Gastrocnemius medialis (tissue), 4 donors: ENCODE data around the gene AKAP12.

Source experiments
- POLR2A ChIP-seq, 2 donors: fragments of 450-650 bp; IDR thresholded peaks; one replicate each; pipeline ENCODE4 v1.6.1; 2017; ENCODE audit warnings: antibody characterized with exemption in 2 of 2, mild to moderate bottlenecking in 2 of 2, moderate library complexity in 2 of 2
- TF ChIP-seq, protein P1 (sequence below), 5 experiments: fragments of 450-650 bp in 3 of 5; fragments of 200-600 bp in 2 of 5; sonication (generic) in 2 of 5; IDR thresholded peaks in 4 of 5; conservative IDR thresholded peaks in 1 of 5; 1 replicate in 4 of 5; 2 replicates in 1 of 5; pipeline ENCODE4 v1.5.1; 2016 to 2019; ENCODE audit warnings: antibody characterized with exemption in 5 of 5, mild to moderate bottlenecking in 3 of 5, moderate library complexity in 3 of 5

DNA sequence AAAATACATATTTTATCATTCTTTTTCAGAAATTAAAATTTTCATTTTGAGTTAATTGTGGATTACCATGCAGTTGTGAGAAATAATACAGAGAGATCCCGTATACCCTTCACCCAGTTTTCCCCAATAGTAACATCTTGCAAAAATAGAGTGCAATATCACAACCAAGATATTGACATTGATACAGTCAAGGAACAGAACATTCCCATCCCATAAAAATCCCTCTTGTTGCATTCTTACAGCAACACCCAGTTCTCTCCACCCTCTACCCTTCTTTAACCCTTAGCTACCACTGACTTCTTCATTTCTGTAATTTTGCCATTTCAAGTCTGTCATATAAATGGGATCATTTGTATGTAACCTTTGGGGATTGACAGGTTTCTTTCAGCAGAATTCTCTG, 6.9 kb upstream of the AKAP12 start:
- TF ChIP-seq, protein P1, sequence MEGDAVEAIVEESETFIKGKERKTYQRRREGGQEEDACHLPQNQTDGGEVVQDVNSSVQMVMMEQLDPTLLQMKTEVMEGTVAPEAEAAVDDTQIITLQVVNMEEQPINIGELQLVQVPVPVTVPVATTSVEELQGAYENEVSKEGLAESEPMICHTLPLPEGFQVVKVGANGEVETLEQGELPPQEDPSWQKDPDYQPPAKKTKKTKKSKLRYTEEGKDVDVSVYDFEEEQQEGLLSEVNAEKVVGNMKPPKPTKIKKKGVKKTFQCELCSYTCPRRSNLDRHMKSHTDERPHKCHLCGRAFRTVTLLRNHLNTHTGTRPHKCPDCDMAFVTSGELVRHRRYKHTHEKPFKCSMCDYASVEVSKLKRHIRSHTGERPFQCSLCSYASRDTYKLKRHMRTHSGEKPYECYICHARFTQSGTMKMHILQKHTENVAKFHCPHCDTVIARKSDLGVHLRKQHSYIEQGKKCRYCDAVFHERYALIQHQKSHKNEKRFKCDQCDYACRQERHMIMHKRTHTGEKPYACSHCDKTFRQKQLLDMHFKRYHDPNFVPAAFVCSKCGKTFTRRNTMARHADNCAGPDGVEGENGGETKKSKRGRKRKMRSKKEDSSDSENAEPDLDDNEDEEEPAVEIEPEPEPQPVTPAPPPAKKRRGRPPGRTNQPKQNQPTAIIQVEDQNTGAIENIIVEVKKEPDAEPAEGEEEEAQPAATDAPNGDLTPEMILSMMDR (IDR thresholded peaks at IDR 0.05 in 4 of 5, conservative IDR thresholded peaks at IDR 0.05 in 1 of 5): no peak
- TF ChIP-seq POLR2A (IDR thresholded peaks at IDR 0.05): no peak
